Ishikawa (cell line): ENCODE results near the gene PPP2R2C.

Experiments used
- CREB1 ChIP-seq: IDR thresholded peaks from 2 replicates; pipeline ENCODE4 v1.6.1; 2012; ENCODE audit warnings: low read depth
- EGR1 ChIP-seq: IDR thresholded peaks from 2 replicates; pipeline ENCODE4 v1.6.1; 2012
- MAX ChIP-seq: IDR thresholded peaks from 2 replicates; pipeline ENCODE4 v1.6.1; 2012
- YY1 ChIP-seq: IDR thresholded peaks from 2 replicates; pipeline ENCODE4 v1.6.1; 2012; ENCODE audit warnings: low read depth

GRCh38 chr4:6391852-6392188 is 80.6 kb downstream of the PPP2R2C start:
- no peak for TF ChIP-seq YY1
- TF ChIP-seq CREB1, result no peak
- no peak for TF ChIP-seq EGR1
- TF ChIP-seq MAX, result no peak
